Measurements from ENCODE around the gene DGKE. TPM values are rescaled to one million over a fixed set of nuclear protein-coding genes. Genes with fewer than 3 reads are reported as not detected.

Gene DGKE
- total RNA-seq, 2 experiments from 2014 or later, result 22.4 to 27.4 TPM

DNA sequence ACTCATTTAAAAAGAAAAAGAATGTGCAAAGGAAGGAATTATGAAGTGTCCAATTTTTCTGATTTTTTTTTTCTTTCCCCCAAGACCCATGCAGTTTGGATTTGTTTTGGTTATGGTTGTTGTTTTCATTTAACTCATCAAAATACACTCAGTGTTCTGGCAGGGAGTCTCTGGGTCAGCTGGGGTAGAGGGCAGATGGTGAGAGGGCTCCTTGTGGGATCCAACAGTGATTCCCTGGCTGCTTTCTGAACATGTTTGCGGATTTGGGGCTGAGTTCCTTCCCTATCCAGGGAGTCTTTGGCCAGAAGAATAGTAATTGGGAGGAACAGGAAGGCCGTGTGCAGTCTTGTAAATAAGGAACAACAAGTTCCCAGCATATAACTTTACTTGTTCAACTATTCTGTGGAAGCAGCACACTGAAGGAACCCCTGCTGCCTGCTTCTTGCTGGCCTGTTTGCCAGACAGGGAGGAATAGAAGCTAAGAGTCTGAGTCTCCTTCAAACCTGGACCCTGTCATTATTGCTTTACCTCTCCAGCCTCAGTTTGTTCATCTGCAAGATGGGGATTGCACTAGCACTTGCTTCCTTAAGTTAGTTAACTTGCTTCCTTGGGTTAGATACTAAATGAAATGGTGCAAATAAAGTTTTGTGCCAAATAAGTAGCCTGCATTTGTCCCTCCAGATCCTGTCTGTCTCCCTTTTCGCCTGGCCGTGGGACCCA is 32.3 kb upstream of the DGKE start:
- Mint-ChIP-seq H3K27ac (no peak overlapping the region), H3K27me3 (no peaks in the 10 kb centered on the region), H3K9me3 (ENCODE audit: low read depth) (no peaks in the 10 kb centered on the region), H3K4me1 (no peaks in the 10 kb centered on the region), H3K36me3 (ENCODE audit: low read depth) (no peaks in the 10 kb centered on the region), H3K4me3 (no peak overlapping the region)
- DNase-seq, result no peak
- ChIA-PET POLR2A (no interaction called here), CTCF (interaction anchor here (1.0 to 1.5 kb wide), 3 partner anchors 17 to 21 kb away, joined by 3 to 5 read pairs (median 4); no protein-coding TSS in a partner anchor)
- ATAC-seq, result no peak
- intact Hi-C loops (cut with DNase I, micrococcal nuclease), result no loop called here

DNA sequence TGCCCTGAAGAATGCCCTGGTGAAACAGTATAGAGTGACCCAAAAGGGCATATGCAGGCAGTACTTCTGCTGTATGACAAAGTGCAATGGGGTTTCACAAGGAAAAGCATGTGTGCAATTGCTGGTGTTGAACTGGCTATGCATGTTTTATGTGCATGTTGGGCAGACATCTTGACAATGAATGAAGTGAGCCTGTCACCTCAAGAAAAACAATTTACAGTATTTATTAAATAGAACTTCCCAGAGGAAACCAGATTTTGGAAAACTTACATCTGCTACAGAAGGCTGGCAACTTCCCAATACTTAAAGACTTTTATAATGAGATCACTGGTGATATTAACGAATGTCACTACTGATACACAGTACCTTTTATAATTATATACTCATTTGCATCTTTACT is 30.9 kb upstream of the DGKE start:
- H3K4me3 Mint-ChIP-seq, result no peak overlapping the region
- intact Hi-C loops (cut with DNase I, micrococcal nuclease), result no loop called here
- ChIA-PET CTCF (interaction anchor here (0.7 kb wide), 1 partner anchor 17 kb away, joined by 3 read pairs; no protein-coding TSS in a partner anchor), POLR2A (no interaction called here)
- no peaks in the 10 kb centered on the region for H3K27me3 Mint-ChIP-seq
- ATAC-seq, result no peak
- no peaks in the 10 kb centered on the region for H3K4me1 Mint-ChIP-seq
- H3K27ac Mint-ChIP-seq, result no peak overlapping the region
- no peaks in the 10 kb centered on the region for H3K9me3 Mint-ChIP-seq (ENCODE audit: low read depth)
- DNase-seq, result no peak
- H3K36me3 Mint-ChIP-seq (ENCODE audit: low read depth), result no peaks in the 10 kb centered on the region

GRCh38 chr17:56804454-56804853 is 29.5 kb upstream of the DGKE start:
- Mint-ChIP-seq H3K27ac (no peak overlapping the region), H3K9me3 (ENCODE audit: low read depth) (no peaks in the 10 kb centered on the region), H3K27me3 (no peaks in the 10 kb centered on the region), H3K4me3 (no peak overlapping the region), H3K36me3 (ENCODE audit: low read depth) (no peaks in the 10 kb centered on the region), H3K4me1 (no peaks in the 10 kb centered on the region)
- no peak for ATAC-seq
- ChIA-PET POLR2A (interaction anchor here (0.7 kb wide), 1 partner anchor 16 kb away, joined by 3 read pairs; no protein-coding TSS in a partner anchor), CTCF (interaction anchor here (0.5 to 1.4 kb wide), 7 partner anchors 9 to 188 kb away, joined by 3 to 7 read pairs (median 3); no protein-coding TSS in a partner anchor)
- DNase-seq, result no peak
- intact Hi-C loops (cut with DNase I, micrococcal nuclease), result no loop called here

- ChIA-PET POLR2A (interaction anchor here (0.6 kb wide), 1 partner anchor 117 kb away, joined by 7 read pairs; no protein-coding TSS in a partner anchor), CTCF (interaction anchor here (0.7 to 1.1 kb wide), 2 partner anchors 12 to 147 kb away, joined by 3 read pairs; no protein-coding TSS in a partner anchor)
- H3K9me3 Mint-ChIP-seq (ENCODE audit: low read depth), result no peaks in the 10 kb centered on the region
- H3K4me1 Mint-ChIP-seq, result no peaks in the 10 kb centered on the region
- intact Hi-C loops (cut with DNase I, micrococcal nuclease), result no loop called here
- H3K4me3 Mint-ChIP-seq, result no peak overlapping the region
- H3K27me3 Mint-ChIP-seq, result no peaks in the 10 kb centered on the region
- ATAC-seq (no peak), DNase-seq (no peak)
- no peak overlapping the region for H3K27ac Mint-ChIP-seq
- H3K36me3 Mint-ChIP-seq (ENCODE audit: low read depth), result no peaks in the 10 kb centered on the region
Measured at GRCh38 chr17:56806949-56807348, 27.0 kb upstream of the DGKE start.

DNA sequence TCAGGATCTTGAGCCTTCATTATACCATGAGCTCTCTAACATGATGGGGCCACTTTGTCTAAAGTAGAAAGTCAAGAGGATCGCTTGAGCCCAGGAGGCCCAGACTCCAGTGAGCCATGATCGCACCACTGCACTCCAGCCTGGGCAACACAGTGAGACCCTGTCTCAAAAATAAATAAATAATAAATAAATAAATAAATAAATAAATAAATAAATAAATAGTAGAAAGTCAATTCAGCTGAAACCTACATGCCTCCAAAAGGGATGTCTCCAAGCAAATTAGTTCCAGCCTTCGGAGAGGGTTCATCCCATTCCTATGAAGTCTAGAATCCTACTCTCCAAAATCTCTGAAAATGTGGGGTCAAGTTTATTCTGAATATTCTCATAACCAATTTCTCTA is 26.2 kb upstream of the DGKE start:
- no peaks in the 10 kb centered on the region for H3K36me3 Mint-ChIP-seq (ENCODE audit: low read depth)
- DNase-seq (no peak), ATAC-seq (no peak)
- intact Hi-C loops (cut with DNase I, micrococcal nuclease), result no loop called here
- no peaks in the 10 kb centered on the region for H3K9me3 Mint-ChIP-seq (ENCODE audit: low read depth)
- POLR2A ChIA-PET, result no interaction called here
- CTCF ChIA-PET, result interaction anchor here (1.1 to 1.4 kb wide), 2 partner anchors 27 to 147 kb away, joined by 3 read pairs; no protein-coding TSS in a partner anchor
- no peaks in the 10 kb centered on the region for H3K4me1 Mint-ChIP-seq
- H3K27ac Mint-ChIP-seq, result no peak overlapping the region
- no peak overlapping the region for H3K4me3 Mint-ChIP-seq
- no peaks in the 10 kb centered on the region for H3K27me3 Mint-ChIP-seq

GRCh38 chr17:56808503-56808902 is 25.4 kb upstream of the DGKE start:
- Mint-ChIP-seq H3K36me3 (ENCODE audit: low read depth) (no peaks in the 10 kb centered on the region), H3K4me3 (no peak overlapping the region), H3K9me3 (ENCODE audit: low read depth) (no peaks in the 10 kb centered on the region), H3K27me3 (no peaks in the 10 kb centered on the region), H3K4me1 (no peaks in the 10 kb centered on the region), H3K27ac (no peak overlapping the region)
- ATAC-seq (no peak), DNase-seq (no peak)
- CTCF ChIA-PET, result interaction anchor here (0.6 to 1.4 kb wide), 2 partner anchors 28 to 1082 kb away, joined by 3 read pairs; no protein-coding TSS in a partner anchor
- POLR2A ChIA-PET, result no interaction called here
- intact Hi-C loops (cut with DNase I, micrococcal nuclease), result no loop called here

- DNase-seq (no peak), ATAC-seq (no peak)
- Mint-ChIP-seq H3K36me3 (ENCODE audit: low read depth) (no peaks in the 10 kb centered on the region), H3K9me3 (ENCODE audit: low read depth) (no peaks in the 10 kb centered on the region), H3K27ac (no peak overlapping the region), H3K4me3 (no peak overlapping the region), H3K4me1 (no peaks in the 10 kb centered on the region), H3K27me3 (no peaks in the 10 kb centered on the region)
- POLR2A ChIA-PET, result no interaction called here
- CTCF ChIA-PET, result interaction anchor here (0.6 kb wide), 1 partner anchor 1081 kb away, joined by 3 read pairs; no protein-coding TSS in a partner anchor
- intact Hi-C loops (cut with DNase I, micrococcal nuclease), result no loop called here
Measured at GRCh38 chr17:56809106-56809819, 24.7 kb upstream of the DGKE start.

- H3K36me3 Mint-ChIP-seq (ENCODE audit: low read depth), result no peaks in the 10 kb centered on the region
- no peak overlapping the region for H3K4me3 Mint-ChIP-seq
- ATAC-seq, result no peak
- no peak for DNase-seq
- no peaks in the 10 kb centered on the region for H3K9me3 Mint-ChIP-seq (ENCODE audit: low read depth)
- H3K27me3 Mint-ChIP-seq, result no peaks in the 10 kb centered on the region
- no peak overlapping the region for H3K27ac Mint-ChIP-seq
- CTCF ChIA-PET, result no interaction called here
- POLR2A ChIA-PET, result no interaction called here
- no peaks in the 10 kb centered on the region for H3K4me1 Mint-ChIP-seq
- intact Hi-C loops (cut with DNase I, micrococcal nuclease), result no loop called here
Measured at GRCh38 chr17:56809820-56810179, 24.2 kb upstream of the DGKE start.

- ATAC-seq, result no peak
- Mint-ChIP-seq H3K27ac (no peak overlapping the region), H3K27me3 (no peaks in the 10 kb centered on the region), H3K4me1 (no peaks in the 10 kb centered on the region), H3K36me3 (ENCODE audit: low read depth) (no peaks in the 10 kb centered on the region), H3K4me3 (no peak overlapping the region), H3K9me3 (ENCODE audit: low read depth) (no peaks in the 10 kb centered on the region)
- POLR2A ChIA-PET, result no interaction called here
- intact Hi-C loops (cut with DNase I, micrococcal nuclease), result no loop called here
- DNase-seq, result no peak
- CTCF ChIA-PET, result no interaction called here
Measured at GRCh38 chr17:56810343-56810742, 23.6 kb upstream of the DGKE start.

DNA sequence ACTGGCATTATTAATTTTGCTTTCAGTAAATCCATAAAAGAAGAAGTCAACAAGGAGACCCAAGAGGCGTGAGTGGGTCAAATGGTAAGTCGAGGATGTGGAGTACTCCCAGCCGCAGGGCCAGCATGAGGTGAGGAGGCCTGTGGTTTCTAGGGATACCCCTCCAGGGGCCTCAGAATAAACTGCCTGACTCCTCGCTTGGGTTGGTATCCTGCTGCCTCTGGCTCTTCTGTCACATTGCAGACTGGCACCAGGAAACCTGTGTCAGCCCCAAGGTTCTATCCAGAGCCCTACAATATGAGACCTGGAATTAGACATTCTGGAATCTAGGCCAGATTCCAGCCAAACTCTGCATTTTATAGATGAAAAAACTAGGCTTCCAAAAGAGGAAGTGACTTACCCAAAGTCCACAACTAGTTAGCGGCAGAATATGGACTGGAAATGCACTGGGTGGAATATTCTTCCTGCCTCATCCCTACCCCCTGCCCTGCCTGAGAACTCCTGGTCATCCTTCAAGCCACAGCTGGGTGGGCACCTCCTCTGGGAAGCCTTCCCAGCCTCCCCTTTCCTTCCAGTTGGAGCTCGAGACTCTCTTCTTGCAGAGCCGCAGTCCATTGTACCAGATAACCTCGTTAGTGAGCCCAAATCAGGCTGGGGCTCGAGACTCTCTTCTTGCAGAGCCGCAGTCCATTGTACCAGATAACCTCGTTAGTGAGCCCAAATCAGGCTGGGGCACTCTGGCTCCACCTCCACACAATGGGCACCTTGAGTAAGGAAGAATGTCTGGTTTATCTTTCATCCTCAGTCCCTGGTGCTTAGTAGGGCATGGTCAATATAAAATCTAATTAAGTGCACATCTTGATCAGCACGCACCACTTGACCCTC is 22.8 kb upstream of the DGKE start:
- Mint-ChIP-seq H3K27me3 (no peaks in the 10 kb centered on the region), H3K9me3 (ENCODE audit: low read depth) (no peaks in the 10 kb centered on the region), H3K27ac (no peak overlapping the region), H3K4me3 (no peak overlapping the region), H3K36me3 (ENCODE audit: low read depth) (no peaks in the 10 kb centered on the region), H3K4me1 (no peaks in the 10 kb centered on the region)
- no peak for DNase-seq
- intact Hi-C loops (cut with DNase I, micrococcal nuclease), result no loop called here
- ATAC-seq, result no peak
- ChIA-PET POLR2A (no interaction called here), CTCF (no interaction called here)

DNA sequence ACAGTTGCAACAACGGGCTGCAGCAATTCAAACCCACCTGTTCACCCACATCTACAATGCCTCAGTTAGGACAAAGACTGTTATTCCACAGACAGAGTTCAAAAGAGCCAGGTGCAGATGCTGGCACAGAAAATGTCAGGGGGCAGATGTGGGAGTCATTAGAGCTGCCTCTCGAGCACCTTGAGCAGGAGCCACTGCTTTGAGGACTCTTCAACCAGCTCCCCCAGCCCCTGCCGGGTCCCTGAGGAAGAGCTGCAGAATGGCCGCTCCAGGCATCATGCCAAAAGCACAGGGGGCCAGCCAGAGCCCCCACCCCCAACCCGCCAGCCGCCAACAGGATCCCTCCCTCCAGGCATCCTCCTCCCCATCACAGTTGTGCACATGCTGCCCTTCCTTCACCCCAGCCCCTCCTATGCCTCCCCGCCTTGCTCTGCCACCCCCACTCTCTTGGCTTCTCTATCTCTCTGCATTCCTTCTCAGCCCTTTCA is 21.0 kb upstream of the DGKE start:
- Mint-ChIP-seq H3K4me1 (no peaks in the 10 kb centered on the region), H3K27me3 (no peaks in the 10 kb centered on the region), H3K36me3 (ENCODE audit: low read depth) (no peaks in the 10 kb centered on the region), H3K27ac (no peak overlapping the region), H3K9me3 (ENCODE audit: low read depth) (no peaks in the 10 kb centered on the region), H3K4me3 (no peak overlapping the region)
- ChIA-PET CTCF (interaction anchor here (0.7 kb wide), 1 partner anchor 1178 kb away, joined by 3 read pairs; no protein-coding TSS in a partner anchor), POLR2A (no interaction called here)
- DNase-seq, result no peak
- intact Hi-C loops (cut with DNase I, micrococcal nuclease), result no loop called here
- no peak for ATAC-seq
